ENCODE data around the gene CNTRL. TPM values are rescaled to one million over a fixed set of nuclear protein-coding genes. Genes with fewer than 3 reads are reported as not detected.

CNTRL gene
- polyA plus RNA-seq, 1 donor from 2014 or later, result 16.0 TPM

DNA sequence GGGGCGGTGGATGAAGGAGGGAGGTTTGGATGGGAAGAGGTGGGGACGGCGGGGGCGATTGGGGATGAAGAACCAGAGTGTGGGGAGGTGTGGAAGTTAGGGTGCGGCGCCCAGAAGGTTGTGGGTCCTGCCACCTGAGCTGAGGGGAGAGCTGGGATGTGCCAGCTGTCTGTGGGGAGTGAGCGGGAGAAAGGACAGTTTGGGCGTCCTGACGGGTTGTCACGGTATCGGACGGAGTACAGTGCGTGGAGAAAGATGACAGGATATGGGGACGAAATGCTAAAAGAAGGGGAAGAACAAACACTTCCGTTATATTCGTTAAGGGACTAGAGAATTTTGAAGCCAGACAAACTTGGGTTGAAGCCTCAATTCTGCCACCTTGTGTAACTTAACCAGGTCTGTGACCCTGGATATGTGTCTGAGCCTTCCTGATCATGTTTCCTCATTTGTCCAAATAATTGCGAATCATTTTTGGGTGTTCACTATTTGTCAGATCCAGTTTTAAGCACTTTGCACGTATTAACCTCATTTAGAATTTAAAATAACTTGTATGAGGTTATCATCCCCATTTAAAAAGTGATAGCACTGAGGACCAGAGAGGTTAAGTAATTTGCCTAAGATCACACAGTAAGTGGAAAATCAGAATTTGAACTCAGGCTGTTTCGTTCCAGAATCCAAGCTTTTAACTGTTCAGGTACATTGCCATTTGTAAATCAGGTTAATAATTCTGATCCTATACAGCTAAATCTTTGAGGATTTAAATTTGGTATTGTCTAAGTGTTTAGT, 689 bp downstream of the CNTRL start:
- no peaks in the 10 kb centered on the region for H4K20me1 ChIP-seq (ENCODE audit: insufficient read depth)
- peak overlapping the region; percentile 84 for H3K9ac ChIP-seq (ENCODE audit: low read length)
- peaks cover 6% of the 10 kb centered on the region for H3K79me2 ChIP-seq (replicated peaks; ENCODE audit: insufficient read depth, low read length)
- no peaks in the 10 kb centered on the region for H3F3A ChIP-seq (ENCODE audit: insufficient read depth, low read length, poor library complexity, severe bottlenecking)
- no peaks in the 10 kb centered on the region for H3K9me2 ChIP-seq (ENCODE audit: insufficient read depth, low read length)
- peak overlapping the region; percentile 92 for H3K4me3 ChIP-seq (ENCODE audit: low read length)
- H3K9me3 ChIP-seq (ENCODE audit: low read length), result no peaks in the 10 kb centered on the region
- peak overlapping the region; percentile 100 for H2AFZ ChIP-seq (ENCODE audit: low read depth, low read length)
- no peaks in the 10 kb centered on the region for H3K36me3 ChIP-seq (ENCODE audit: insufficient read depth, low read length)
- peak overlapping the region; percentile 82 for H3K4me2 ChIP-seq (ENCODE audit: low read length)
- TF ChIP-seq MXI1 (conservative IDR thresholded peaks at IDR 0.05; ENCODE audit: poor library complexity, severe bottlenecking) (no peak), SMC3 (conservative IDR thresholded peaks at IDR 0.05; ENCODE audit: poor library complexity) (peak; percentile 69), TAF1 (IDR thresholded peaks at IDR 0.05; ENCODE audit: low read depth) (no peak), CTCF (IDR thresholded peaks at IDR 0.05; ENCODE audit: poor library complexity, severe bottlenecking) (peak; percentile 61), EP300 (conservative IDR thresholded peaks at IDR 0.05; ENCODE audit: poor library complexity, severe bottlenecking) (no peak), EZH2 (IDR thresholded peaks at IDR 0.05; ENCODE audit: borderline replicate concordance, insufficient read depth, low read length, poor library complexity, severe bottlenecking) (no peak), RAD21 (conservative IDR thresholded peaks at IDR 0.05) (peak; percentile 51), POLR2AphosphoS5 (IDR thresholded peaks at IDR 0.05) (no peak)
- TF ChIP-seq, protein P1, sequence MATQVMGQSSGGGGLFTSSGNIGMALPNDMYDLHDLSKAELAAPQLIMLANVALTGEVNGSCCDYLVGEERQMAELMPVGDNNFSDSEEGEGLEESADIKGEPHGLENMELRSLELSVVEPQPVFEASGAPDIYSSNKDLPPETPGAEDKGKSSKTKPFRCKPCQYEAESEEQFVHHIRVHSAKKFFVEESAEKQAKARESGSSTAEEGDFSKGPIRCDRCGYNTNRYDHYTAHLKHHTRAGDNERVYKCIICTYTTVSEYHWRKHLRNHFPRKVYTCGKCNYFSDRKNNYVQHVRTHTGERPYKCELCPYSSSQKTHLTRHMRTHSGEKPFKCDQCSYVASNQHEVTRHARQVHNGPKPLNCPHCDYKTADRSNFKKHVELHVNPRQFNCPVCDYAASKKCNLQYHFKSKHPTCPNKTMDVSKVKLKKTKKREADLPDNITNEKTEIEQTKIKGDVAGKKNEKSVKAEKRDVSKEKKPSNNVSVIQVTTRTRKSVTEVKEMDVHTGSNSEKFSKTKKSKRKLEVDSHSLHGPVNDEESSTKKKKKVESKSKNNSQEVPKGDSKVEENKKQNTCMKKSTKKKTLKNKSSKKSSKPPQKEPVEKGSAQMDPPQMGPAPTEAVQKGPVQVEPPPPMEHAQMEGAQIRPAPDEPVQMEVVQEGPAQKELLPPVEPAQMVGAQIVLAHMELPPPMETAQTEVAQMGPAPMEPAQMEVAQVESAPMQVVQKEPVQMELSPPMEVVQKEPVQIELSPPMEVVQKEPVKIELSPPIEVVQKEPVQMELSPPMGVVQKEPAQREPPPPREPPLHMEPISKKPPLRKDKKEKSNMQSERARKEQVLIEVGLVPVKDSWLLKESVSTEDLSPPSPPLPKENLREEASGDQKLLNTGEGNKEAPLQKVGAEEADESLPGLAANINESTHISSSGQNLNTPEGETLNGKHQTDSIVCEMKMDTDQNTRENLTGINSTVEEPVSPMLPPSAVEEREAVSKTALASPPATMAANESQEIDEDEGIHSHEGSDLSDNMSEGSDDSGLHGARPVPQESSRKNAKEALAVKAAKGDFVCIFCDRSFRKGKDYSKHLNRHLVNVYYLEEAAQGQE (IDR thresholded peaks at IDR 0.05; ENCODE audit: borderline replicate concordance), result peak; percentile 9
- peak overlapping the region; percentile 83 for H3K27ac ChIP-seq (ENCODE audit: low read length)
- H3K27me3 ChIP-seq (ENCODE audit: insufficient read depth, low read depth, low read length), result no peaks in the 10 kb centered on the region

DNA sequence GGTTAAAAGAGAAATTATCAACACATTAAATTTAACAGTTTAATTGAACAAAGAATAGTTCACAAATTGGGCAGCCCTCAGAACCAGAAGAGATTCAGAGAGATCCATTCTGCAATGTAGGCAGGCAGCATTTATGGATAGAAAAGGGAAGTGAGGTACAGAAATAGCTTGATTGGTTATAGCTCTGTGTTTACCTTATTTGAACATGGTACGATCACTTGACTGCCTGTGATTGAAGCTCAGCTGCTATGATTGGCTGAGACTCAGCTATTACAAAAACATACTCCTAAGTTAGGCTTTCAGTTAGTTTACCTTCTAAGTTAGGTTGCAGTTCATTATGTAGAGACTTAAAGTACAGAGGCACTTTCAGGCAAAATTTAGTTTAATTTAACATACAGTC, 7.3 kb downstream of the CNTRL start:
- Histone ChIP-seq H3K4me3 (ENCODE audit: low read length) (no peak overlapping the region), H3K9me3 (ENCODE audit: low read length) (no peaks in the 10 kb centered on the region), H3K9ac (ENCODE audit: low read length) (no peak overlapping the region), H2AFZ (ENCODE audit: low read depth, low read length) (no peak overlapping the region), H3K36me3 (ENCODE audit: insufficient read depth, low read length) (peaks cover 7% of the 10 kb centered on the region), H4K20me1 (ENCODE audit: insufficient read depth) (no peaks in the 10 kb centered on the region), H3K79me2 (replicated peaks; ENCODE audit: insufficient read depth, low read length) (no peaks in the 10 kb centered on the region), H3K9me2 (ENCODE audit: insufficient read depth, low read length) (no peaks in the 10 kb centered on the region), H3K27me3 (ENCODE audit: insufficient read depth, low read depth, low read length) (no peaks in the 10 kb centered on the region), H3K4me2 (ENCODE audit: low read length) (no peak overlapping the region), H3K27ac (ENCODE audit: low read length) (no peak overlapping the region), H3F3A (ENCODE audit: insufficient read depth, low read length, poor library complexity, severe bottlenecking) (no peaks in the 10 kb centered on the region)
- TF ChIP-seq SMC3 (conservative IDR thresholded peaks at IDR 0.05; ENCODE audit: poor library complexity) (no peak), EZH2 (IDR thresholded peaks at IDR 0.05; ENCODE audit: borderline replicate concordance, insufficient read depth, low read length, poor library complexity, severe bottlenecking) (no peak), MXI1 (conservative IDR thresholded peaks at IDR 0.05; ENCODE audit: poor library complexity, severe bottlenecking) (no peak), EP300 (conservative IDR thresholded peaks at IDR 0.05; ENCODE audit: poor library complexity, severe bottlenecking) (no peak), TAF1 (IDR thresholded peaks at IDR 0.05; ENCODE audit: low read depth) (no peak), CTCF (IDR thresholded peaks at IDR 0.05; ENCODE audit: poor library complexity, severe bottlenecking) (no peak), RAD21 (conservative IDR thresholded peaks at IDR 0.05) (no peak), POLR2AphosphoS5 (IDR thresholded peaks at IDR 0.05) (no peak)
- TF ChIP-seq, protein P1 (IDR thresholded peaks at IDR 0.05; ENCODE audit: borderline replicate concordance), result no peak

Measured in neural cell (in vitro differentiated cells).